HL-60 (cell line): Measurements from ENCODE around the gene CACNA1H.
"Not testable (repeated sequence)": the region's sequence is repeated elsewhere in the genome, so short reads cannot be mapped to it uniquely, and the experiment has no call there.

Experiments
- CTCF ChIP-seq: IDR thresholded peaks from one replicate; pipeline ENCODE4 v1.5.1; 2011; ENCODE audit warnings: low read length, control low read depth, inconsistent platforms; ENCODE audit not compliant: insufficient read depth
- GABPA ChIP-seq: IDR thresholded peaks from 2 replicates; pipeline ENCODE4 v1.6.1; 2012; ENCODE audit warnings: low read depth
- POLR2AphosphoS5 ChIP-seq: IDR thresholded peaks from 2 replicates; pipeline ENCODE4 v1.6.1; 2012; ENCODE audit warnings: low read depth
- SPI1 ChIP-seq: IDR thresholded peaks from 2 replicates; pipeline ENCODE4 v1.6.1; 2012; ENCODE audit warnings: low read depth, mild to moderate bottlenecking, borderline replicate concordance

DNA sequence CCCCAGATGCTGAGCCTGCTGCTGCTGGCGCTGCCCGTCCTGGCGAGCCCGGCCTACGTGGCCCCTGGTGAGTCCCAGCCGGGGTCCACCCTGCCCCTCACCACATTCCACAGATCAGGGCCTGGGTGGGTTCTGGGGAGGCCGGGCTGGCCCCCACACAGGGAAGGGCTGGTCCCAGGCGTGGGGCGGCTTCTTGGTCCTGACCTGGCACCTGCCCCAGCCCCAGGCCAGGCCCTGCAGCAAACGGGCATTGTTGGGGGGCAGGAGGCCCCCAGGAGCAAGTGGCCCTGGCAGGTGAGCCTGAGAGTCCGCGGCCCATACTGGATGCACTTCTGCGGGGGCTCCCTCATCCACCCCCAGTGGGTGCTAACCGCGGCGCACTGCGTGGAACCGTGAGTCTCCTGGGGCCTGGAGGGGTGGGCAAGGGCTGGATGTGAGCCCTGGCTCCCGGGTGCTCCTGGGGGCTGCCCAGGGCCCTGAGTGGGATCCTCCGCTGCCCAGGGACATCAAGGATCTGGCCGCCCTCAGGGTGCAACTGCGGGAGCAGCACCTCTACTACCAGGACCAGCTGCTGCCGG lies 103.5 kb downstream of the CACNA1H start:
- TF ChIP-seq CTCF, POLR2AphosphoS5, GABPA, SPI1: not testable (repeated sequence)
